GM21381 (cell line): Measurements from ENCODE around the gene U2AF2.

ENCODE experiments used
- ATAC-seq: cut with Tn5 transposase; IDR thresholded peaks from one replicate; pipeline ENCODE4 v1.9.1; 2021; ENCODE audit warnings: mild to moderate bottlenecking, moderate library complexity; ENCODE audit not compliant: unreplicated experiment

U2AF2 gene

GRCh38 chr19:55642153-55643002, 12.5 kb upstream of the U2AF2 start:
- ATAC-seq, result no peak

- no peak for ATAC-seq
These were observed 11.6 kb upstream of the U2AF2 start, which contains the start of gene ZNF581 for GRCh38 chr19:55643003-55643886. Gene ZNF581, plus strand, starts transcription at chr19:55643649. Its CDS starts 923 bp downstream, at chr19:55644572.

- no peak for ATAC-seq
These were observed 11.0 kb upstream of the U2AF2 start for GRCh38 chr19:55643887-55644176.

GRCh38 chr19:55644191-55644833, 10.5 kb upstream of the U2AF2 start:
- ATAC-seq, result no peak

GRCh38 chr19:55644842-55645511, 9.9 kb upstream of the U2AF2 start:
- no peak for ATAC-seq

GRCh38 chr19:55645512-55645881, 9.3 kb upstream of the U2AF2 start:
- ATAC-seq, result no peak

GRCh38 chr19:55646889-55647731, 7.7 kb upstream of the U2AF2 start:
- no peak for ATAC-seq

GRCh38 chr19:55647732-55648584, 6.9 kb upstream of the U2AF2 start, which contains the start of gene CCDC106:
Gene CCDC106, plus strand, starts transcription at chr19:55648212. Its CDS starts 835 bp downstream, at chr19:55649047.
- peak; percentile 34 for ATAC-seq

- ATAC-seq, result no peak
These were observed 6.1 kb upstream of the U2AF2 start for GRCh38 chr19:55648585-55649267.

GRCh38 chr19:55649268-55650125, 5.3 kb upstream of the U2AF2 start:
- no peak for ATAC-seq

- ATAC-seq, result no peak
These were observed 4.7 kb upstream of the U2AF2 start for GRCh38 chr19:55650126-55650557.

- no peak for ATAC-seq
These were observed 4.1 kb upstream of the U2AF2 start for GRCh38 chr19:55650602-55651230.

GRCh38 chr19:55651236-55651635, 3.6 kb upstream of the U2AF2 start:
- no peak for ATAC-seq

- no peak for ATAC-seq
These were observed 2.3 kb upstream of the U2AF2 start for GRCh38 chr19:55652311-55653128.

- peak; percentile 39 for ATAC-seq
These were observed 1.0 kb upstream of the U2AF2 start for GRCh38 chr19:55653651-55654322.
